K562 (cell line): ENCODE measurements around the gene SET. TPM values are rescaled to one million over a fixed set of nuclear protein-coding genes. Genes with fewer than 3 reads are reported as not detected.

ENCODE experiments used
- ATAC-seq: fragments of 200-7000 bp; cut with Tn5 transposase; 3 replicates; pipeline ENCODE4 v1.9.1; 2020; ENCODE audit warnings: moderate library complexity
- BruUV-seq: library from RNA; stranded (reverse); fragments of 400-500 nt; replicated peaks from 2 replicates; lab custom pipeline; 2021; lab: Mats Ljungman, UMichigan
- CTCF ChIA-PET: fragments of 300-600 bp; formaldehyde crosslinking; extraction: SDS; loops from one replicate; lab custom pipeline; 2021; ENCODE audit warnings: low intra/inter-chr PET ratio; lab: Yijun Ruan, JAX
- POLR2A ChIA-PET: fragments of 300-600, 350-650 bp; sonication (Branson Sonifier 250); formaldehyde crosslinking; extraction: SDS; loops from one replicate; lab custom pipeline; 2021; ENCODE audit warnings: antibody characterized with exemption, inconsistent platforms; lab: Yijun Ruan, JAX
- DNase-seq, 4 experiments: peaks; one replicate each; pipeline versions ENCODE4 v3.0.0 to v3.0.0-alpha.2; 2011 to 2018; ENCODE audit warnings: low spot score in 3 of 4, mixed read lengths in 3 of 4; ENCODE audit errors: extremely low read depth in 1 of 4
- FAIRE-seq: peaks from 2 replicates; lab custom pipeline; 2011; peaks lifted over from hg19 to GRCh38; lab: Jason Lieb, UNC
- H2AFZ ChIP-seq: 2 replicates; pipeline ENCODE4 v1.6.0; 2011; ENCODE audit warnings: low read depth, low read length, control low read depth, inconsistent platforms
- H3K27ac ChIP-seq: fragments of 200-600 bp; 3 replicates; pipeline ENCODE4 v1.8.0; 2011; ENCODE audit warnings: low read depth, mild to moderate bottlenecking, control low read depth, inconsistent platforms, low read length, moderate library complexity, mixed read lengths; ENCODE audit errors: extremely low read depth
- H3K27me3 ChIP-seq, 2 experiments: fragments of 300-600 bp in 1 of 2; 2 replicates in 1 of 2; 3 replicates in 1 of 2; pipeline versions ENCODE4 v1.6.0 to v1.8.0; 2011; ENCODE audit warnings: inconsistent platforms in 2 of 2, low read length in 2 of 2, mild to moderate bottlenecking in 1 of 2, mixed read lengths in 1 of 2, moderate library complexity in 1 of 2; ENCODE audit not compliant: control insufficient read depth in 2 of 2, insufficient read depth in 2 of 2
- H3K36me3 ChIP-seq: fragments of 300-600 bp; 3 replicates; pipeline ENCODE4 v1.8.0; 2011; ENCODE audit warnings: mild to moderate bottlenecking, low read length, inconsistent platforms; ENCODE audit not compliant: control insufficient read depth, insufficient read depth
- H3K4me1 ChIP-seq, 2 experiments: fragments of 200-600 bp in 1 of 2; replicated peaks in 1 of 2; 2 replicates in 1 of 2; 3 replicates in 1 of 2; pipeline versions ENCODE4 v1.5.1 to v1.8.0; 2011; ENCODE audit warnings: inconsistent platforms in 2 of 2, low read length in 2 of 2, mild to moderate bottlenecking in 1 of 2, mixed read lengths in 1 of 2, moderate library complexity in 1 of 2; ENCODE audit not compliant: control insufficient read depth in 2 of 2, insufficient read depth in 2 of 2
- H3K4me2 ChIP-seq: 2 replicates; pipeline ENCODE4 v1.6.1; 2011; ENCODE audit warnings: low read length, control low read depth, inconsistent platforms, mixed read lengths; ENCODE audit not compliant: insufficient read depth
- H3K4me3 ChIP-seq: fragments of 200-600 bp; sonication (generic), shearing (Covaris generic); 2 replicates; pipeline ENCODE4 v1.5.1; 2016; ENCODE audit warnings: control low read depth, inconsistent platforms
- H3K79me2 ChIP-seq: fragments of 200-600 bp; 3 replicates; pipeline ENCODE4 v1.8.0; 2011; ENCODE audit warnings: low read length, inconsistent platforms; ENCODE audit not compliant: control insufficient read depth, insufficient read depth
- H3K9ac ChIP-seq, 2 experiments: 2 replicates each; pipeline versions ENCODE4 v1.6.0 to v1.6.1; 2011; ENCODE audit warnings: low read depth in 2 of 2, low read length in 2 of 2, control low read depth in 1 of 2, inconsistent platforms in 1 of 2, mild to moderate bottlenecking in 1 of 2, mixed read lengths in 1 of 2; ENCODE audit not compliant: insufficient read depth in 1 of 2
- H3K9me1 ChIP-seq: one replicate; pipeline ENCODE4 v1.6.0; 2011; ENCODE audit warnings: inconsistent platforms, mild to moderate bottlenecking, low read length, moderate library complexity; ENCODE audit not compliant: control insufficient read depth, insufficient read depth
- H3K9me3 ChIP-seq: replicated peaks from 2 replicates; pipeline ENCODE4 v1.5.1; 2011; ENCODE audit warnings: low read depth, low read length, inconsistent platforms; ENCODE audit not compliant: control insufficient read depth, insufficient read depth
- H4K20me1 ChIP-seq: replicated peaks from 2 replicates; pipeline ENCODE4 v1.6.1; 2011; ENCODE audit warnings: low read length, inconsistent platforms, mixed read lengths; ENCODE audit not compliant: control insufficient read depth, insufficient read depth
- SFPQ ChIP-seq: fragments of 200-400 bp; formaldehyde crosslinking; IDR thresholded peaks from 2 replicates; pipeline ENCODE4 v1.6.1; 2017; ENCODE audit warnings: mild to moderate bottlenecking, low read depth, low read length, moderate library complexity
- ZBTB8A ChIP-seq: fragments of 450-650 bp; IDR thresholded peaks from 2 replicates; pipeline ENCODE4 v1.6.1; 2018; ENCODE audit warnings: mild to moderate bottlenecking, moderate library complexity; ENCODE audit not compliant: partially characterized antibody
- WGBS: fragments of 100-300 bp; shearing (Covaris generic); methylation state at CpG from one replicate; pipeline ENCODE4 v1.1.6; 2016; ENCODE audit warnings: low coverage, mixed read lengths; ENCODE audit not compliant: insufficient coverage; ENCODE audit errors: missing lambda C conversion rate; 5-methylcytosine and 5-hydroxymethylcytosine counted together
- in situ Hi-C: fragments of 300-500 bp; cut with MboI; formaldehyde crosslinking; loops from 4 replicates; pipeline ENCODE4 v1.15.0; 2018; ENCODE audit warnings: inconsistent platforms, mixed read lengths
- intact Hi-C: fragments of 100-400 bp; cut with micrococcal nuclease; formaldehyde crosslinking; loops from 2 replicates; pipeline ENCODE4 v1.14.2; 2022
- polyA plus RNA-seq, 8 experiments: library from polyadenylated mRNA; depleted of rRNA in 4 of 8; stranded (reverse) in 5 of 8; unstranded in 3 of 8; fragments of >200 nt; fragmentation: Nextera tagmentation in 2 of 8; fragmentation: Illumina TruSeq in 1 of 8; extraction: Ambion mirVana in 2 of 8; extraction: Trizol in 1 of 8; gene quantifications; 2 replicates each; pipeline versions ENCODE4 v1.2.1 to v1.2.3, GENCODE V29; 2011 to 2014; ENCODE audit warnings: inconsistent platforms in 1 of 8, missing spikeins in 1 of 8
- total RNA-seq, 7 experiments: library from RNA; depleted of rRNA in 6 of 7; stranded (reverse); fragments of >200 nt in 6 of 7; fragmentation: Illumina TruSeq in 2 of 7; extraction: Trizol in 2 of 7; gene quantifications; 2 replicates each; pipeline versions ENCODE4 v1.2.1 to v1.2.3, GENCODE V29; 2011 to 2021; ENCODE audit warnings: low replicate concordance in 1 of 7

SET gene
- total and polyA plus RNA-seq, 9 of the 15 experiments (the other 6 are each of a cell fraction or from before 2014, with no cell fraction given), result 404 to 1,447 (median 907) TPM

GRCh38 chr9:128720841-128721486 lies 31.9 kb downstream of the SET start:
- no peak for FAIRE-seq
- no peak for DNase-seq
- CTCF ChIA-PET, result no interaction called here
- Histone ChIP-seq H3K27ac (no peak overlapping the region), H3K9ac (peak overlapping the region in 1 of 2 experiments; percentile 39; a peak in 1 of 4 replicates), H3K4me1 (peaks cover 8 to 47% of the 10 kb centered on the region in 2 experiments; a peak in 4 of 5 replicates), H3K9me3 (no peaks in the 10 kb centered on the region), H3K79me2 (peaks cover 8% of the 10 kb centered on the region; the same call in 2 of the 3 replicates), H3K36me3 (peaks cover 44% of the 10 kb centered on the region; the same call in 2 of the 3 replicates), H3K9me1 (peaks cover 2% of the 10 kb centered on the region)
- TSS peak; percentile 53 for BruUV-seq
- intact Hi-C loops, result no loop called here
- TF ChIP-seq SFPQ (no peak), ZBTB8A (no peak)
- TF ChIP-seq, all 486 proteins: peak for 0
- ATAC-seq, result no peak
- POLR2A ChIA-PET, result interaction anchor here (0.7 kb wide), 1 partner anchor 215 kb away, joined by 3 read pairs; no protein-coding TSS in a partner anchor
- WGBS, result 93% methylated on average over 21 of the region's 22 CpGs
- Histone ChIP-seq H3K27me3 (no peaks in the 10 kb centered on the region), H3K4me3 (no peak overlapping the region), H4K20me1 (no peaks in the 10 kb centered on the region), H3K4me2 (no peak overlapping the region), H2AFZ (no peak overlapping the region)
- in situ Hi-C loops, result no loop called here
